ENCODE measurements around the gene FUT3. TPM values are rescaled to one million over a fixed set of nuclear protein-coding genes. Genes with fewer than 3 reads are reported as not detected.
A peak's percentile ranks its signal among the peaks of the same experiment; 100 is the strongest.

FUT3 gene
- total RNA-seq, 3 donors from 2014 or later, result 0.10 TPM; not detected in 2

DNA sequence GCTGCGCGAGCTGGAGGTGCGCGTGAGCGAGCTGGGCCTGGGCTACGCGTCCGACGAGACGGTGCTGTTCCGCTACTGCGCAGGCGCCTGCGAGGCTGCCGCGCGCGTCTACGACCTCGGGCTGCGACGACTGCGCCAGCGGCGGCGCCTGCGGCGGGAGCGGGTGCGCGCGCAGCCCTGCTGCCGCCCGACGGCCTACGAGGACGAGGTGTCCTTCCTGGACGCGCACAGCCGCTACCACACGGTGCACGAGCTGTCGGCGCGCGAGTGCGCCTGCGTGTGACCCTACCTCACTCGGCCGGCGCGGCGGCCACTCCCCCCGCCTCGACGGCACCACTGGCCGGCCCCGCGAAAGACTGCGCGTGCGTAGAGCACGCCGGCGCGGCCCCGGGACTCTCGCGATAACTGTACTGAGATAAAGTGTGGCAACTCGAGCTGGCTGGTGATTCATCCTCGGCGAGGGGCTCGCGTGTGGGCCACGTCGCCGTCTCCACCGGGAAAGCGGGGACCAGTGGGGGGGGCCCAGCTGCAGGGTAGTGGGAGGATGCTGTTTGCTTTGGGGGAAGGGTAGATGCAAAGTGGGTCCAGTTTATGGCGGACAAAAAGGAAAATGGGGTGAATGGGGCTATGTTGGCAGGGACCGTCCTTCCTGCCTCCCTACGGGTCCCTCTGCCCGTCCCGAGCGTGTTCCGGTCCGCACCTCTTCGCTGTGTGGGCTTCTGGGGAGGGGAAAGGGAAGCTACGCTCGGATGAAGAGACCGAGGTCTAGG is 23.2 kb downstream of the FUT3 start:
- Mint-ChIP-seq H3K4me1 (ENCODE audit: low read depth) (peaks cover 9% of the 10 kb centered on the region), H3K36me3 (ENCODE audit: insufficient read depth) (no peaks in the 10 kb centered on the region), H3K9me3 (no peaks in the 10 kb centered on the region), H3K4me3 (peak overlapping the region; percentile 96), H3K27me3 (ENCODE audit: low read depth) (peaks cover 2% of the 10 kb centered on the region)
- ATAC-seq (peak; percentile 83 to 85), DNase-seq (peak; percentile 97)

DNA sequence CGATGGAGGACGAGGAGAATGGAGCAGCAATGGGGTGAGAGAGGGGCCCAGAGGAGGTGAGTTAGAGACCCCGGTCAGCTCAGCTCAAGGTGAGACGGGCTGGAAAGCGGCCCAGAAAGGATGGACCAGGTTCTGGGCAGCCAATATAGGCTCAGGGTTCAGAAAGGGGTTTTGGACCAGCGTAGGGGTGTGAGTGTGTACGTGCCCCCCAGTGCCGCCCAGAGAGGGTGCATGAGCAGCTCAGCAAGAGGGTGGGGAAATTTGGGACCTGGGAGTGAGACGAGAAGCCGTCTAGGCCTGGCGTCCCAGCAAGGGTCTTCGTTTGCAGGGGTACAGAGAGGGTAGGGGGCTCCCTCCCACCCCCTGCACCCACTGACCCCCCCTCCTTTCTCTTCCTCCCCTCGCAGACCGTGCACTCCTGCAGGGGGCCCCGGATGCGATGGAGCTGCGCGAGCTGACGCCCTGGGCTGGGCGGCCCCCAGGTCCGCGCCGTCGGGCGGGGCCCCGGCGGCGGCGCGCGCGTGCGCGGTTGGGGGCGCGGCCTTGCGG is 23.8 kb downstream of the FUT3 start:
- ATAC-seq (no peak), DNase-seq (no peak)
- Mint-ChIP-seq H3K4me1 (ENCODE audit: low read depth) (peaks cover 9% of the 10 kb centered on the region), H3K4me3 (peak overlapping the region; percentile 81), H3K36me3 (ENCODE audit: insufficient read depth) (no peaks in the 10 kb centered on the region), H3K9me3 (no peaks in the 10 kb centered on the region), H3K27me3 (ENCODE audit: low read depth) (peaks cover 2% of the 10 kb centered on the region)

DNA sequence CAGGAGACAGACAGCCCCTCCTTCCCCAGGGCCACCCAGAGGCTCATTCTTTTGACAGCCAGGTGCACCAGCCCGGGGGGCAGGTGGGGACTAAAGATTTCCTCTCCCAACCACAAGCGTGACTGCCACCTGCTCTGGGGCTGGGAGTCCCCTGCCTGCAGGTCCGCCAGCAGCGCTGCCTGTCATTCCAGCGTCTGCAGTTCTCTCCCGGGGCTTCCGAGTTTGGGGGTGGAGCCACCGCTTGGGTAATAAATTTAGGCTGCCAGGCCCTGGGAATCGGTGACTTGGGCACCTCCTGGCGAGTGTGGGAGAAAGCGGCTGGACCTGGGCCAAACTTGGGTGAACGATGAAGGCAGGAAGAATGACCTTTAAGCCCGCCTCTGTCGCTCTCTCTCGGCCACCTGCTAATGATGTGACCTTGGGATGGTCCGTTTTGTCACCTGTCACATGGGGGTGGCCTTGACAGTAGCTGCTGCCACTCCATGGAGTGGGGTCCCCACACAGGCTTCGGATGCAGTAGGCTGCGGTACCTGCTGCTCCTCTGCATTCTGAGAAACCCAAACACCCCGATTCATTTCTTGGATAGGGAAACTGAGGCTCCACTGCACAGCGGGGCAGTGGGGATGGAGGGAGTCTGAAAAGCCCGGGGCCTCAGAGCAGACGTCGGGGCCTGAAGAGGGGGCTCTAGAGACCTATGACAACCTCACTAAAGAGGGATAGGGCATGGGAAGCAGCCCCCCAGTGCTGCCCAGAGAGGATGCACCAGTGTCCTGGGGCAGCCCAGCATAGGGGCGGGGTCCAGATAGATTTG is 24.5 kb downstream of the FUT3 start:
- Mint-ChIP-seq H3K36me3 (ENCODE audit: insufficient read depth) (no peaks in the 10 kb centered on the region), H3K9me3 (no peaks in the 10 kb centered on the region), H3K27me3 (ENCODE audit: low read depth) (no peaks in the 10 kb centered on the region), H3K4me1 (ENCODE audit: low read depth) (peaks cover 9% of the 10 kb centered on the region), H3K4me3 (peak overlapping the region; percentile 81)
- DNase-seq (no peak), ATAC-seq (no peak)

DNA sequence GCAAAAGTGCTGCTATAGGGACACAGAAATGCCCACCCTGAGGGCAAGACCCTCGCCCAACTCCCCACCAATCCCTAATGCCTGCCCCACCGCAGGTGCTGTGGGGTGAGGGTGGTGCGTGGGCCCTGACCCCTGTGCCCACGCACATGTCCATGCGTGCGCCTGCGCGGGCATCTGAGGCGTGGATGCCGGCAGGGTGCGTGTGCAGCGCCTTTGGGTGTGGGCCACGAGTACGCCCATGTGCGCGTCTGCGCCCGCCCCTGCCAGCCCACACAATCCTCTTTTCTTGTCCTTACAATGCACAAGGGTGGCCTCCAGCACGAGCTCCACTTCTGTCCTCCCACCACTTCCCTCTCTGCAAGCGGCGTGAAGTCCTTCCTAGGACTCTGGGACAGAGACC is 26.1 kb downstream of the FUT3 start:
- Mint-ChIP-seq H3K27me3 (ENCODE audit: low read depth) (no peaks in the 10 kb centered on the region), H3K36me3 (ENCODE audit: insufficient read depth) (no peaks in the 10 kb centered on the region), H3K4me1 (ENCODE audit: low read depth) (peaks cover 9% of the 10 kb centered on the region), H3K4me3 (no peak overlapping the region), H3K9me3 (no peaks in the 10 kb centered on the region)
- ATAC-seq, result no peak
- DNase-seq, result no peak

DNA sequence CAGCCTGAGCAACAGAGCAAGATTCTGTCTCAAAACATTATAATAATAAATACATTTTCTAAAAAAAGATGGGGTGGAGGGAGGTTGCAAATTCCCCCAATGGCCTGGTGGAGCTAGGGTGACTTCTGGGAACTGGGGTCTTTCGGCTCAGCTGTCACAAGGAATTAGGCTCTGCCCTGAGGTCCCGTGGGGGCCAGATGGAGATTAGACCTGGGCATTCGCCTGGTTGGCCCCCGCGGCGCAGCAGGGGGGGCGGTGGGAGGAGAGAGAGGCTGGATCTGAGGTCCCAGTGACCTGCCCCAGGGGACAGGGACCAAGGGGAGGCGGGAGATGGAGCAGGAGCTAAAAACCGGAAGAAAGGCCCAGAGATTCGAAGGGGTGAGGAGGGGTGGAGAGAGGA is 26.5 kb downstream of the FUT3 start:
- ATAC-seq, result no peak
- Mint-ChIP-seq H3K27me3 (ENCODE audit: low read depth) (peaks cover 1% of the 10 kb centered on the region), H3K36me3 (ENCODE audit: insufficient read depth) (no peaks in the 10 kb centered on the region), H3K9me3 (no peaks in the 10 kb centered on the region), H3K4me1 (ENCODE audit: low read depth) (peaks cover 9% of the 10 kb centered on the region), H3K4me3 (no peak overlapping the region)
- DNase-seq, result no peak

DNA sequence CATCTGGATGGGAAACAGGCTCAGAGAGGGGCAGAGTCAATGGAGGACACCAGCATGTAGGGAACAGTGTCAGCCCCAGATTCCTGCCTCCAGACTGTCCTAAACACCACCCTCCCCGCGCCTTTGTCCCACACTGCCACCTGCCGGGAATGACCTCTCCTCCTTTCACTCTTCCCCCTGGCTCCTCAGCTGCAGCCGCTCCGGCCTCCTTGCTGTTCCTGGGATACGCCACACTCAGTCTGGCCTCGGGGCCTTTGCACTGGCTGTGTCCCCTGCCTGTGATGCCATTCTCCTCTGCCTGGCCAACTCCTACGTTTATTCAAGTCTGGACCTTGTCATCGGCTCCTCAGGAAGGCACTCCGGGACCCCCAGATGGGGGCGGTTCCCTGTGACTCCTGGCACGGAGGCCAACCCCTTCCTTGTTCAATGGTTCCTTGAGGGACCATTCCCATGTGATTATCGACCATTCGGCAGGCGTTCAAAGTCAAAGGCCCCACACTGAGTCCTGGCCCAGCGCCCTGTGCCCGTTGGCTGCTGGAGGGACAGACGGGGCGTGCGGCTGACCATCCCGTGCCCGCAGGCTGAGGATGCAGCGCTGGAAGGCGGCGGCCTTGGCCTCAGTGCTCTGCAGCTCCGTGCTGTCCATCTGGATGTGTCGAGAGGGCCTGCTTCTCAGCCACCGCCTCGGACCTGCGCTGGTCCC is 27.5 kb downstream of the FUT3 start:
- H3K27me3 Mint-ChIP-seq (ENCODE audit: low read depth), result peaks cover 2% of the 10 kb centered on the region
- H3K4me1 Mint-ChIP-seq (ENCODE audit: low read depth), result peaks cover 9% of the 10 kb centered on the region
- DNase-seq (no peak), ATAC-seq (no peak)
- no peak overlapping the region for H3K4me3 Mint-ChIP-seq
- H3K36me3 Mint-ChIP-seq (ENCODE audit: insufficient read depth), result no peaks in the 10 kb centered on the region
- H3K9me3 Mint-ChIP-seq, result no peaks in the 10 kb centered on the region

DNA sequence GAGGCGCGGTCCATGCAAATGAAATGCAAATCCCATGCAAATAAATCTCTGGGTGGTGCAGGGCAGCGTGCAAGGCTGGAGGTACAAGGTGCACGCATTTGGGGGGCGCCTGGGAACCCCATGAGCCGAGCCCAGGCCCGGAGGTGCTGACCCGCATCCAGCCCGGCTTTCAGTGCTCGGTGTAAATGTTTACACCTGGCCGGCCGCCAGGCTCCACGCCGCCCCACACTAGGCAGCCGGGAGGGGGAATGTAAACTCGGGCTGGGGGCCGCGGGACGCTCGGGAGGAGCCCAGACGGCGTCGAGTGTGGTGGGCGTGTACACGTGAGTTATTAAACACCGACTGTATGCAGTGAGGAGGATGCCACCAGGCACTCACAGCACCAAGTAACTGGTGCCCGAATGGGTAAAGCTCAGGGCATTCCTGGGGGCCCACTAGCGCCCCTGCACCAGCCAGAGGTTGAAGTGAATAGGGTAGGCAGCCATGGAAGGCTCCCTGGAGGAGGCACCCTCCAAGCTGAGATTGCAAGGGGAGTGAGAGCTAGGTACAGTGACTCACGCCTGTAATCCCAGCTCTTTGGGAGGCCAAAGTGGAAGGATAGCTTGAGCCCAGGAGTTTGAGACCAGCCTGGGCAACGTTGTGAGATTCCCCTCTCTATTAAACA is 28.9 kb downstream of the FUT3 start:
- DNase-seq (no peak), ATAC-seq (no peak)
- no peaks in the 10 kb centered on the region for H3K36me3 Mint-ChIP-seq (ENCODE audit: insufficient read depth)
- H3K4me3 Mint-ChIP-seq, result no peak overlapping the region
- no peaks in the 10 kb centered on the region for H3K9me3 Mint-ChIP-seq
- peaks cover 6% of the 10 kb centered on the region for H3K27me3 Mint-ChIP-seq (ENCODE audit: low read depth)
- H3K4me1 Mint-ChIP-seq (ENCODE audit: low read depth), result peaks cover 5% of the 10 kb centered on the region

DNA sequence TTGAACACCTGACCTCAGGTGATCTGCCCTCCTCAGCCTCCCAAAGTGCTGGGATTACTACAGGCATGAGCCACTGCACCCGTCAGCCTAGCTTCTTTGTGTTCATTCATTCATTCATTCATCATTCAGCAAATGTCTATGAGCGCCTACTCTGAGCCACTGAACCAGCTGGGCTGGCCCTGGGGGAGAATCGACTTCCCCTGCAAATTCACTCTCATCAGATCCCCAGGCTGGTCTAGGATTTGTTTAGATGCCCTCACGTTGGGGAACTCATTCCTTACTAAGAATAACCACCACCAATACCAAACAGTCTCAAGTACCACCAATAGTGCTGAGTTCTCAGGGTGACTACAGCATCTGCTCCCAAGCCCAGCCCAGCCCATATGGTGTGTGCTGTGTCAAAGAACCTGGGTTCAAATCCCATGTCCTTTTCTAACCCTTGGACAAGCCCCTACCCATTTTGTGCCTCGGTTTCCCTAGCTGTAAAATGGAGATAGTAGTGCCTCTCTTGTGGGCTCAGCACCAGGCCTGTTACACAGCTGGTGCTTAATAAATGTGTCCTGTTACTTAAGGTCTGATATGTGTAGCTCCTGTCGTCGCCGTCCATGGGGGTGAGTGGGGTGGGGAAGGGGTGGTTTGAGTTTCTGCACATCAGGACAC is 29.6 kb downstream of the FUT3 start:
- Mint-ChIP-seq H3K4me1 (ENCODE audit: low read depth) (no peaks in the 10 kb centered on the region), H3K36me3 (ENCODE audit: insufficient read depth) (no peaks in the 10 kb centered on the region), H3K27me3 (ENCODE audit: low read depth) (peaks cover 6% of the 10 kb centered on the region), H3K4me3 (no peak overlapping the region), H3K9me3 (no peaks in the 10 kb centered on the region)
- DNase-seq (no peak), ATAC-seq (no peak)

DNA sequence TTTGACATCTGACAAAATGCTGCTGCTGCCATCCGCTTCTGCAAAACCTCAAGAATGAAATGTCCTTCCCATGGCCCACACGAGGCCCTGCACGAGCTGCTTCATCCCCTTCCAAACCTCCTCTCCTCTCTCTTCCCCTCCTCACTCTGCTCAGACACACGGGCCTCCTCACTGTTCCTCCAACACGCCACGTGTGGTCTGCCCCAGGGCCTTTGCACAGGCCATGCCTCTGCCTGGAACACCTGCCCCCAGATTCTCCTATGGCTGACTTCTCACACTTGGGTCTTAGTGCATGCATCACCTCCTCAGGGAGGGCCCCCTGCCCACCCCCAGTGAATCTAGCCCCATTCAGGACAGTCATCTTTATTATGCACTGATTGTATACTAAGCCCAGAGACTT is 30.5 kb downstream of the FUT3 start:
- no peaks in the 10 kb centered on the region for H3K9me3 Mint-ChIP-seq
- H3K4me3 Mint-ChIP-seq, result no peak overlapping the region
- ATAC-seq (no peak), DNase-seq (no peak)
- no peaks in the 10 kb centered on the region for H3K4me1 Mint-ChIP-seq (ENCODE audit: low read depth)
- no peaks in the 10 kb centered on the region for H3K36me3 Mint-ChIP-seq (ENCODE audit: insufficient read depth)
- peaks cover 6% of the 10 kb centered on the region for H3K27me3 Mint-ChIP-seq (ENCODE audit: low read depth)

DNA sequence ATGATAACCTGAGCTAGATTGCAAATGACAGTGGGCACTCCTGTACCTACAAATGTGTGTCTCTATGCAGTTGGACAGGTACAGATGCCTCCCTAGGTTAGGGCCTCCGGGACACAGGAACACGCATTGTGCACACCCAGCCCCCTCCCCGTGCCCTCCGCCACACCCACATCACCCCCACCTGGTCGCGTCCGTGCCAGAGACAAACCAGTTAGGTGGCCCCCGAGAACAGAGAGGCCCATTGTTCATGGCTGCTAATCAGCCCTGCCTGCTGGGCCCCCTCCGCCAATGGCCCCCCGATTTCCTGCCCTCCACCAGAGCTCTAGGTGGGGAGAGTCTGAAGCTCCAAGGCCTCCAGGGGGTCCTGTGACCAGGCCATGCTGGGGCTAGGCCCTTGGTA is 32.7 kb downstream of the FUT3 start:
- H3K4me3 Mint-ChIP-seq, result no peak overlapping the region
- H3K36me3 Mint-ChIP-seq (ENCODE audit: insufficient read depth), result no peaks in the 10 kb centered on the region
- no peaks in the 10 kb centered on the region for H3K4me1 Mint-ChIP-seq (ENCODE audit: low read depth)
- ATAC-seq, result no peak
- peaks cover 6% of the 10 kb centered on the region for H3K27me3 Mint-ChIP-seq (ENCODE audit: low read depth)
- no peaks in the 10 kb centered on the region for H3K9me3 Mint-ChIP-seq
- DNase-seq, result no peak

DNA sequence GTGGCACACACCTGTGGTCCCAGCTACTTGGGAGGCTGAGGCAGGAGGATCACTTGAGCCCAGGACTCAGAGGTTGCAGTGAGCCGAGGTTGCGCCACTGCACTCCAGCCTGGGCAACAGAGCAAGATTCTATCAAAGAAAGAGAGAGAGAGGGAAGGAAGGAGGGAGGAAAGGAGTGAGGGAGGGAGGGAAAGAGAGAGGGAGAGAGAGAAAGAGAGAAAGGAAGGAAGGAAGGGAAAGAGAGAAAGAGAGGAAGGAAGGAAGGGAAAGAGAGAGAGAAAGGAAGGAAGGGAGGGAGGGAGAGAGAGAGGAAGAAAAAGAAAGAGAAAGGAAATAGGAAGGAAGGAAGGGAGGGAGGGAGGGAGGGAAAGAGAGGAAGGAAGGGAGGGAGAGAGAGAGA is 34.0 kb downstream of the FUT3 start:
- peaks cover 6% of the 10 kb centered on the region for H3K27me3 Mint-ChIP-seq (ENCODE audit: low read depth)
- H3K36me3 Mint-ChIP-seq (ENCODE audit: insufficient read depth), result no peaks in the 10 kb centered on the region
- DNase-seq, result no peak
- no peak for ATAC-seq
- H3K4me1 Mint-ChIP-seq (ENCODE audit: low read depth), result no peaks in the 10 kb centered on the region
- H3K4me3 Mint-ChIP-seq, result no peak overlapping the region
- no peaks in the 10 kb centered on the region for H3K9me3 Mint-ChIP-seq

DNA sequence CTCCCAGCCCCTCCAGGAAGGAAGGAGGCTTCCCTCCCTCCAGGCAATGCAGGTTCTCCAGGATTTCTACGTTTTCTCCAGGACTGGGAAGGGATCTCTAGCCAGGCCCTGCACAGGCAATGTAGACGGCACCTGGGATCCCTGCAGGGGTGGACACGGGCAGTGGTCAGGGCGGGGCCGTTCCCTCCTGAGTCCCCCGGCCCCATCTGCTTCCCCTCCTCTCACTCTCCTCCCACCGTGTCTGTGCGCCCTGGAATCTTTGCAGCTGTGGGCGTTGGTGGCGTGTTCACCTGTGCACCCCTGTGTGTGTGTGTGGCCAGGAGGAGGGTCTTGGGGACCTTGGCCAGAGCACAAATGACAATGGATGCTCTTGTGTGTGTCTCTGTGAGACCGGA is 36.4 kb downstream of the FUT3 start:
- Mint-ChIP-seq H3K36me3 (ENCODE audit: insufficient read depth) (no peaks in the 10 kb centered on the region), H3K4me1 (ENCODE audit: low read depth) (no peaks in the 10 kb centered on the region), H3K4me3 (no peak overlapping the region), H3K9me3 (no peaks in the 10 kb centered on the region), H3K27me3 (ENCODE audit: low read depth) (peaks cover 6% of the 10 kb centered on the region)
- ATAC-seq, result no peak
- no peak for DNase-seq

DNA sequence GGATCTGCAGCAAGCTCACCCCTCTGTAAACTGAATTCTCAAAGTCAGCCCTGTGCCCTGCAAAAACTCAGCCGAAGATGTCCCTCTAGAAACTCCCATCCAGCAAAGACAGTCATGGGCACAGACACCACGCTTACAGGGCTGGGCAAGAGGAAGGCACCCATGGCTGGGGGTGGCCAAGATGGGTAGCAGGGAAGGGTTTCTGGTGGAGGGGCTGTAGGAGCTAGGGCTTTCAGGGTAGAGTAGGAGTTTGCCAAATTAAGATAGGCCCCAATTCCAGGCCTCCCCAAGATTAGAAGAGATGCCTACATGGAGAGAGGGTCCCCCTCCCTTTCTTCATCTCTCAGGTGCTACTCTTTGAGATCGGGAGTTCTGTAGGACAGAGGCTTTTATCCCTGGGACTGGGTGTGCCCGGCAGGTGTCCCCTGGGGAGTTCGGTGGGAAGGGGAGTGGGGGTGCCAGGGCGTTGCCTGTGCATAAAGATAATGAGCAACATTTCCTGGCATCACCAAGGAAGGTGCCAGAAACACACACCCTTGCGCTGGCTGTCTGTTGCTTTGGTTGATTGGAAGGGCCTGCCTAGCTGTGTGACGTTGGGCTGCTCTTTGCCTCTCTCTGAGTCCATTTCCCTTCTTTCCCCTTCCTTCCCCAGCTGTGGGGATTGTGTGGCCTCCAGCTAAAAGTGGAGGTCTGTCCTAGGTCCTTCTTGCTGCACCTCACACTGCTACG is 37.0 kb downstream of the FUT3 start:
- H3K27me3 Mint-ChIP-seq (ENCODE audit: low read depth), result peaks cover 4% of the 10 kb centered on the region
- H3K36me3 Mint-ChIP-seq (ENCODE audit: insufficient read depth), result no peaks in the 10 kb centered on the region
- no peak overlapping the region for H3K4me3 Mint-ChIP-seq
- ATAC-seq (no peak), DNase-seq (no peak)
- no peaks in the 10 kb centered on the region for H3K4me1 Mint-ChIP-seq (ENCODE audit: low read depth)
- no peaks in the 10 kb centered on the region for H3K9me3 Mint-ChIP-seq
